GM18907 (cell line): ENCODE data around the gene C3orf52.
"Not testable (repeated sequence)": the region's sequence is repeated elsewhere in the genome, so short reads cannot be mapped to it uniquely, and the experiment has no call there.

Experiments
- ATAC-seq: cut with Tn5 transposase; IDR thresholded peaks from one replicate; pipeline ENCODE4 v1.9.1; 2021; ENCODE audit warnings: mild to moderate bottlenecking, moderate library complexity; ENCODE audit not compliant: unreplicated experiment

Gene C3orf52, protein sequence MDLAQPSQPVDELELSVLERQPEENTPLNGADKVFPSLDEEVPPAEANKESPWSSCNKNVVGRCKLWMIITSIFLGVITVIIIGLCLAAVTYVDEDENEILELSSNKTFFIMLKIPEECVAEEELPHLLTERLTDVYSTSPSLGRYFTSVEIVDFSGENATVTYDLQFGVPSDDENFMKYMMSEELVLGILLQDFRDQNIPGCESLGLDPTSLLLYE

GRCh38 chr3:112086076-112086854, at the start of gene C3orf52:
Gene C3orf52 (plus strand): TSS chr3:112086389. CDS start chr3:112086408, 19 bp downstream.
- ATAC-seq: peak; percentile 95

DNA sequence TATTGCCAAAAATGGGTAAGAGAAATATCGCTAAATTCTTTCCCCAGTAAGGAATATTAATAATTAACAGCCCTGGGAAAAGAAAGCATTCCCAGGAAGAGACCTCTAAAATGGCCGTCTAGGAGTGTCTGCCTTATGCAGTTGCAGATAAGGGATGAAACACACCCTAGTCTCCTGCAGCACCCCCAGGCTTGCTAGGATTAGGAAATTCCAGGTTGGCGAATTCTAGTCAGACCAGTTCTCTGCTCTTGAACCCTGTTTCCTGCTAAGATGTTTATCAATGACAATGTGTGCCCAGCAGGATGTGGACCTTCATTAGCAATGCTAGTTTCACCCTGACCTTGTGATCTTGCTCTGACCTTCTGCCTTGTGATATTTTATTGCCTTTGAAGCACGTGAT, 49.0 kb upstream of the C3orf52 start:
- not testable (repeated sequence) for ATAC-seq

GRCh38 chr3:112038863-112039262, 47.3 kb upstream of the C3orf52 start:
- ATAC-seq: no peak

DNA sequence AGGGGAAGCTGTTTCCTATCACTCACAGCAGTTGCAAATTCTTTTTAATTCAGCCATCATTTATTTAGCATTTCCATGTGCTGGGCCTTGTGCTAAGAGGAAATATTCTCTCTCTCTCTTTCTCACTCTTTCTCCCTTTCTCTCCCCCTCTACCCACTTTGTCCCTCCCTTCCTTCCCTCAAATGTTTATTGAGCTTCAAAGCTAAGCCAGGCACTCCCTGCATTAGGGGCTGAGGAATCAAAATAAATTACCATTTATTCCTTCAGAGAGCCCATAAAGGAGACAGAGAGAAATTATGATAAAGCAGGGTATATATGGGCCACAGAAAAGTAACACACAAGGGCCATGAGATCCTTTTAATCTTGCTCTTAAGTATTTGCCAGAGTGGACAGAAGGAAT, 44.9 kb upstream of the C3orf52 start:
- no peak for ATAC-seq

- ATAC-seq: no peak
These were observed 43.3 kb upstream of the C3orf52 start for GRCh38 chr3:112042842-112043280.

DNA sequence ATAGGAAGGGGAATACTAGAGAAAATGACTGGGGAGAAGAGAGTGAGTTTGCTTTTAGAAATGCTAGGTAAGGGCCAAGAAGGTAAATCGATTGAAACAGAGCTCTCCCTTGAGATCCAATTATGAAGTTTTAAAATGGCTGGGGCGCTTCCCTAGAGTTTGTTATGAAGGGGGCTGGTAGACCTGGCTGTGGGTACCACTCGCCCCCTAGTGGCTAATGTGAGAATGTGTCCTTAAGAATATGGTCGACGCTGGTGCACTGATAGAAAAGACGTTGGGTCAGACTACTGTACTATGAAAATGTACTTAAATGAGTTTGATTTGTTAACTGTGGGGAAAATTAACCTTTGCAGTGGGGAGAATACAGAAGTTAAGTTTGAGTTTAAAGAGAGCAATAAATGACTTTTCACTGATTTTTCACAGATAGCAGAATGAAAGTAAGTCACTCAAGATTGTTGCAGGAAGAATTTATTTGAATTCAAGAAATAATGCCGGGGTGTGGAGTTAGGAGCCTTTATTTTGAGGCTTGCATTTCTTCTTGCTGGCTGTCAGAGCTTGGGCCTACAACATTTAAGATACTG, 42.5 kb upstream of the C3orf52 start:
- ATAC-seq: peak; percentile 93

DNA sequence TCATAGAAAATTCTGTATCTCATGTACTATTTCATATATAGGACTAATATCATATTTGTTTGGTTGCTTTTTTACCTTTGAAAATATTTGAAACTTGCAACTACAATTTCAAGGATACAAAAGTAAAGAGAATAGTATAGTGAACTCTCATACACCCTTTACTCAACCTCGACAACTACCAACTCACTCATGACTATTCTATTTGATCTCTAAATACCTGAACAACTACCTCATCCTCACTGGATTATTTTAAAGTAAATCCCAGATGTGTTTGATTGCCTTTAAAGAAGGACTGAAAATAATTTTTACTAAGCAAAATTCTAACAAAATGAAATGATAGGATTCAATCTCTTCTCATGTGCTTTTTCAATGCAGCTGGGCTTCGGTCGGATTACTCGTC, 39.6 kb upstream of the C3orf52 start:
- no peak for ATAC-seq

DNA sequence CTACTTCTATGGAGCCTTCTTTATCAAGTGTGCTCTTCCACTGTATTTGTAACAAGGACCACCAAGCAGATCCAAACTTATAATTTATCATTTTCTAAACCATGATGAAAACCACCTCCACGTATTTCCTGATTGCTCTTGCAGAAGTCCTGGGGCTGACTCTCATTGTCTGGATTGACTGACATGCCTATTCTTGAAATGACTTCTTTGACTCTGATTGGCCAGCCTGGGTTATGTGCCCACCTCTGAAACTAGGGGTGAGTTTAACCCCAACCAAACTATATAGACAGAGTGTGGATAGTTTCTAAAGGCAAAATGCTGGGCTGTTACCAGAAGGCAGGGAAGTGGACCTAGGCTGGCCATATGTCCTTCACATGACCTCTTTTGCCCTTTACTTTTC, 38.9 kb upstream of the C3orf52 start:
- ATAC-seq: no peak

DNA sequence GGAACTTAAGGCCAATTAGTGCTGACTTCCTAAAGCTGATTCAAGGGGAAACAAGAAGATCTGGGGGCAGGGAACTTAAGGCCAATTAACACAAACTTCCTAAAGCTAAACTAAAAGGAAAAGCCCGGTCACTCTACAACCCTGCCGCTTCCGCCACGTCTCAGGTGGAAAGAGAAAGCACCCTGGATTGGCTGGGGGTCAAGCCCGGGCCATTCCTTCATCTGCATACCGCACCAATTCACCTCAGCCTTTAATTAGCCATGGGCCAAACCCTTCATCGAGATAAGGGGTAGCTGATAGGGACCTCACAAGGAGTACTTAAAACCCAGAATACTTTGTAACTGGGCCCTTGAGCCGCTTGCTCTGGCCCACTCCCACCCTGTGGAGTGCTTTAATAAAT, 37.3 kb upstream of the C3orf52 start:
- ATAC-seq: no peak

- no peak for ATAC-seq
These were observed 33.0 kb upstream of the C3orf52 start for GRCh38 chr3:112053229-112053628.

DNA sequence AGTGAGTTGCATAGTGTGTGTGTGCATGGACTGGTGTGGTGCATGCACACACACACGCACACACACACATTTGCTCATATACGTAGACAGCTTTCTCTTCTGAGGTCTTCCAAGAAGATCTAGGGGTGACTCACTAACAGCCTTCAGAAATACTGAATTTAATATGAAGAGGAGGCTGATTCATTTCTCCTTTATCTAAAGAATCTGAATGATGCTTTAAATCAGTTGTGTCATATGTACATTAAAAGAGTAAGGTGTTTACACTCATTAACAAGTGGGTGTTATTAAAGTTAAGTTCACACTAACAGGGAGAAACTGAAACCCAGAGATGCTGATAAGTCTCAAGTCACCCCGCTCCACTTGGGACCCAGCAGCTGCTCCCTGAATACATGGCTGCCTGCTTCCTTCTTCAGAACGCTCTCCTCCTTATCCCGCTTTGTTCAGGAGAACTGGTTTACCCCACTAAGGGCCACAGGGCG, 29.7 kb upstream of the C3orf52 start:
- ATAC-seq: no peak

GRCh38 chr3:112059497-112059896, 26.7 kb upstream of the C3orf52 start:
- ATAC-seq: no peak

DNA sequence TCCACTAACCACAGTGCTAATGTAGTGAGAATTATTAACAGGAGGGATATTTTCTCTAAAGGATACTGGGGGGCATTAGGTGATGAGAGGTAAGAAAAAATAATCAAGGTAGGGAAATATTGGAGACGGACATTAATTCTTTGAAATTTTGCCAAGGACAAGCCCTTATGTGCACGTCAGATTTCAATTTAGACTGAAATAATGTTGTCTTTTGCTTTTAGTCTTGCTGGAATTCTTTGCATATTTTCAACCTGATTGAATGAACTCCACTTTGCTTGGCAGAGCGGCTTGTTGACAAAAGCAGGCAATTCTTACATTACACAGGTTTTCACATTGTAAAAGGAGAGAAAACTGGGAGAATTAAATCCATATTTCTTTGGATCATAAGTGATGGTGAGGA, 25.0 kb upstream of the C3orf52 start:
- ATAC-seq: no peak

DNA sequence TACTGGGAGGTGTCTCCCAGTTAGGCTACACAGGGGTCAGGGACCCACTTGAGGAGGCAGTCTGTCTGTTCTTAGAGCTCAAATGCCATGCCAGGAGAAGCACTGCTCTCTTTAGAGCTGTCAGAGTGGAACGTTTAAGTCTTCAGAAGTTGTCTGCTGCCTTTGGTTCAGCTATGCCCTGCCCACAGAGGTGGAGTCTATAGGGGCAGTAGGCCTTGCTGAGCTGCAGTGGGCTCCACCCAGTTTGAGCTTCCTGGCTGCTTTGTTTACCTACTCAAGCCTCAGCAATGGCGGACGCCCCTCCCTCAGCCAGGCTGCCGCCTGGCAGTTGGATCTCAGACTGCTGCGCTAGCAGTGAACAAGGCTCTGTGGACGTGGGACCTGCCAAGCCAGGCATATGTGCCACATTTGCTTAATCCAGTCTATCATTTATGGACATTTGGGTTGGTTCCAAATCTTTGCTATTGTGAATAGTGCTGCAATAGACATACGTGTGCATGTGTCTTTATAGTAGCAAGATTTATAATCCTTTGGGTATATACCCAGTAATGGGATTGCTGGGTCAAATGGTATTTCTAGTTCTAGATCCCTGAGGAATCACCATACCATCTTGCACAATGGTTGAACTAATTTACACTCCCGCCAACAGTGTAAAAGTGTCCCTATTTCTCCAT, 13.7 kb upstream of the C3orf52 start:
- ATAC-seq: not testable (repeated sequence)

DNA sequence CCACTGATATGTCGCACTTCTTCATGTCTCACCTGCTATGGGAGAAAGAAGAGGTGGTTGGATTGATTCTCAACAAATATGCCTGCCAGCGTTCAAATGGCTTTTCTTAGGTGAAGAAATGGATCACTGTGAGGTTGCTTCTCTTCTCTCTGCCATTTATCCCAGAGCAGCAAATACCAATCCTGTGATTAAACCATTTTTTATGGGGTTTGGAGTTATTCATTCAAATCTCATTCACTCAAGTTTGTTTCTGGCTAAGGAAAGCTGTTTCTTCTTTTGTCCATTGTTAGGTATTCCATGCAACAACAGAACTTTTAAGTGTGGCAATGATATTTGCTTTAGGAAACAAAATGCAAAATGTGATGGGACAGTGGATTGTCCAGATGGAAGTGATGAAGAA, 12.2 kb upstream of the C3orf52 start:
- no peak for ATAC-seq

GRCh38 chr3:112074616-112075497, 11.3 kb upstream of the C3orf52 start:
- peak; percentile 88 for ATAC-seq

- no peak for ATAC-seq
These were observed 7.8 kb upstream of the C3orf52 start for GRCh38 chr3:112078125-112079083.

DNA sequence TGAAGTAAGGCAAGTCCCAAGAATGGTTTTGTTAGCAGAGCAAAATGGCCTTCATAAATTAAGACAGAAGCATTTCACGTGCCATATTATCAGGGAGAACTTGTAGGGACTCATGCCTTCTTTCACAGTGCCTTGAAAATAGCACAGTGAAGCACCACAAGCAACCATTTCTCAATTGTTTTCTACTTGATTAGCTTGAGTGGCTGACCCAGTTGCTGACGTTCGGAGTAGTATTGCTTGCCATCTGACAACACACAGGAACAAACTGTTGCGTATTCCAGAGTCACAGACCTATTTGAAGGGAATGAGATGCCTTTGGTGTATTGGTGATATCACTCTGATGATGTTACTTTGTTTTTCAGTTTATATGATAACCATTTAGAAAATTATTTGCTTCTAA, 3.0 kb upstream of the C3orf52 start:
- no peak for ATAC-seq

GRCh38 chr3:112084980-112085705, 1.0 kb upstream of the C3orf52 start:
- no peak for ATAC-seq
